Measurements from ENCODE around the gene CUEDC2. TPM values are rescaled to one million over a fixed set of nuclear protein-coding genes. Genes with fewer than 3 reads are reported as not detected.
"Not testable (repeated sequence)": the region's sequence is repeated elsewhere in the genome, so short reads cannot be mapped to it uniquely, and the experiment has no call there.

The CUEDC2 gene
- total RNA-seq, 1 donor from 2014 or later, result 30.6 TPM

GRCh38 chr10:102454662-102455487 lies 22.5 kb upstream of the CUEDC2 start:
- DNase-seq (ENCODE audit: low read depth in 2 of 2), result not testable (repeated sequence)

GRCh38 chr10:102453502-102453901 lies 21.1 kb upstream of the CUEDC2 start:
- no peak for DNase-seq (ENCODE audit: low read depth in 2 of 2)

GRCh38 chr10:102452672-102453340 lies 20.4 kb upstream of the CUEDC2 start:
- peak in 1 of 2 donors; percentile 28 for DNase-seq (ENCODE audit: low read depth in 2 of 2)

GRCh38 chr10:102451105-102451969 lies 19.0 kb upstream of the CUEDC2 start, which contains the start of gene C10orf95:
Gene C10orf95 (minus strand): TSS chr10:102451543. CDS start chr10:102451093, 450 bp downstream.
- DNase-seq (ENCODE audit: low read depth in 2 of 2), result no peak

GRCh38 chr10:102450374-102451104 lies 18.2 kb upstream of the CUEDC2 start:
- DNase-seq (ENCODE audit: low read depth in 2 of 2), result peak; percentile 61 to 87

- no peak for DNase-seq (ENCODE audit: low read depth in 2 of 2)
Observed at GRCh38 chr10:102450124-102450373, 17.7 kb upstream of the CUEDC2 start.

- DNase-seq (ENCODE audit: low read depth in 2 of 2), result peak in 1 of 2 donors; percentile 58
Observed at GRCh38 chr10:102449321-102450123, 17.1 kb upstream of the CUEDC2 start.

GRCh38 chr10:102444851-102445250 lies 12.5 kb upstream of the CUEDC2 start:
- DNase-seq (ENCODE audit: low read depth in 2 of 2), result no peak

GRCh38 chr10:102438374-102438773 lies 6.0 kb upstream of the CUEDC2 start:
- DNase-seq (ENCODE audit: low read depth in 2 of 2), result no peak

GRCh38 chr10:102437515-102437914 lies 5.1 kb upstream of the CUEDC2 start:
- no peak for DNase-seq (ENCODE audit: low read depth in 2 of 2)

GRCh38 chr10:102436312-102436711 lies 3.9 kb upstream of the CUEDC2 start:
- no peak for DNase-seq (ENCODE audit: low read depth in 2 of 2)

- no peak for DNase-seq (ENCODE audit: low read depth in 2 of 2)
Observed at GRCh38 chr10:102435529-102436233, 3.3 kb upstream of the CUEDC2 start.

- no peak for DNase-seq (ENCODE audit: low read depth in 2 of 2)
Observed at GRCh38 chr10:102435133-102435497, 2.7 kb upstream of the CUEDC2 start.

GRCh38 chr10:102434394-102435132 lies 2.2 kb upstream of the CUEDC2 start:
- no peak for DNase-seq (ENCODE audit: low read depth in 2 of 2)

GRCh38 chr10:102433619-102434046 lies 1.3 kb upstream of the CUEDC2 start:
- DNase-seq (ENCODE audit: low read depth in 2 of 2), result no peak

GRCh38 chr10:102431452-102432124 lies 786 bp downstream of the CUEDC2 start:
- no peak for DNase-seq (ENCODE audit: low read depth in 2 of 2)

GRCh38 chr10:102429468-102429867 lies 2.9 kb downstream of the CUEDC2 start:
- DNase-seq (ENCODE audit: low read depth in 2 of 2), result no peak

- DNase-seq (ENCODE audit: low read depth in 2 of 2), result no peak
Observed at GRCh38 chr10:102426803-102427287, 5.5 kb downstream of the CUEDC2 start.

Measured in dermis microvascular lymphatic vessel endothelial cell (primary cell).